Muscle of leg (tissue), 16 donors: ENCODE data around the gene FRMPD4. TPM values are rescaled to one million over a fixed set of nuclear protein-coding genes. Genes with fewer than 3 reads are reported as not detected.

Experiments used
- DNase-seq: peaks from one replicate; pipeline ENCODE4 v3.0.0; 2013
- H3K27ac ChIP-seq: one replicate; pipeline ENCODE4 v1.5.1; 2013; ENCODE audit warnings: mild to moderate bottlenecking, low read length, control low read depth
- H3K27me3 ChIP-seq: one replicate; pipeline ENCODE4 v1.6.1; 2013; ENCODE audit warnings: low read length; ENCODE audit not compliant: control insufficient read depth, insufficient read depth
- H3K36me3 ChIP-seq: one replicate; pipeline ENCODE4 v1.6.1; 2013; ENCODE audit warnings: low read length; ENCODE audit not compliant: control insufficient read depth, insufficient read depth
- H3K4me1 ChIP-seq: one replicate; pipeline ENCODE4 v1.6.1; 2013; ENCODE audit warnings: low read length; ENCODE audit not compliant: control insufficient read depth, insufficient read depth
- H3K4me3 ChIP-seq: one replicate; pipeline ENCODE4 v1.5.1; 2013; ENCODE audit warnings: low read length, control low read depth
- H3K9me3 ChIP-seq: replicated peaks from 2 replicates; pipeline ENCODE4 v1.6.1; 2013; ENCODE audit warnings: low read depth, low read length; ENCODE audit not compliant: control insufficient read depth
- WGBS: methylation state at CpG from one replicate; pipeline ENCODE4 v1.1.5; 2013; ENCODE audit warnings: missing lambda C conversion rate; ENCODE audit not compliant: insufficient coverage; 5-methylcytosine and 5-hydroxymethylcytosine counted together
- long read RNA-seq, 11 donors: transcript quantifications; one replicate each; lab custom pipeline, GENCODE V29; 2026
- polyA plus RNA-seq, 8 donors: library from polyadenylated mRNA; unstranded; fragments of 120-200 nt; gene quantifications; one replicate each; pipeline versions ENCODE4 v1.2.1 to v1.2.3, GENCODE V29; 2013; ENCODE audit warnings: inconsistent platforms in 1 of 8, low replicate concordance in 1 of 8; ENCODE audit not compliant: insufficient read length in 8 of 8, insufficient read depth in 1 of 8
- total RNA-seq: library from RNA; stranded (reverse); fragments of 120-200 nt; gene quantifications from one replicate; pipeline ENCODE4 v1.2.4, GENCODE V29; 2013

Gene FRMPD4
- total RNA-seq = 0.75 TPM
- polyA plus RNA-seq = 1 to 10 TPM in 1 of 8 donors, under 1 TPM in 7; 0.34 to 1.2 (median 0.62) TPM
- long read RNA-seq, donor 1 = 0 reads
- long read RNA-seq, donor 2 = 0 reads
- long read RNA-seq, donor 3 = 0 reads
- long read RNA-seq, donor 4 = 0 reads
- long read RNA-seq, donor 5 = 0 reads
- long read RNA-seq, donor 6 = 0 reads
- long read RNA-seq, donor 7 = 0 reads
- long read RNA-seq, donor 8 = 0 reads
- long read RNA-seq, donor 9 = 0 reads
- long read RNA-seq, donor 10, partial matches to known transcripts = 0 of 1 reads
- long read RNA-seq, donor 10, other reads (novel, unspliced or antisense) = 0 of 1 reads
- long read RNA-seq, donor 11 = 0 reads

GRCh38 chrX:12138361-12139313 is at the start of gene FRMPD4:
Gene FRMPD4, plus strand, starts transcription at chrX:12138473. Its CDS starts 499 bp downstream, at chrX:12138972.
- Histone ChIP-seq H3K27ac (no peak within 1 kb of the TSS), H3K27me3 (peaks cover 45% of the 10 kb centered on the region), H3K4me1 (no peaks in the 10 kb centered on the region), H3K36me3 (no peaks in the 10 kb centered on the region), H3K9me3 (no peaks in the 10 kb centered on the region), H3K4me3 (peak within 1 kb of the TSS; percentile 13)
- DNase-seq = peak; percentile 15
- 15% methylated on average over 65 of the region's 80 CpGs for WGBS

GRCh38 chrX:12089740-12090139 is 48.5 kb upstream of the FRMPD4 start:
- DNase-seq = no peak
- WGBS = no CpG with 5 or more reads among the region's 1 CpG
- Histone ChIP-seq H3K27me3 (peaks cover 12% of the 10 kb centered on the region), H3K4me1 (no peaks in the 10 kb centered on the region), H3K4me3 (no peak overlapping the region), H3K27ac (no peak overlapping the region), H3K36me3 (no peaks in the 10 kb centered on the region), H3K9me3 (no peaks in the 10 kb centered on the region)

- no peak overlapping the region for H3K27ac ChIP-seq
- no CpG with 5 or more reads among the region's 2 CpGs for WGBS
- H3K27me3 ChIP-seq = peaks cover 4% of the 10 kb centered on the region
- no peaks in the 10 kb centered on the region for H3K4me1 ChIP-seq
- H3K36me3 ChIP-seq = no peaks in the 10 kb centered on the region
- H3K9me3 ChIP-seq = no peaks in the 10 kb centered on the region
- H3K4me3 ChIP-seq = no peak overlapping the region
- no peak for DNase-seq
These were observed 25.0 kb upstream of the FRMPD4 start for GRCh38 chrX:12113321-12113720.

GRCh38 chrX:12115377-12115776 is 22.9 kb upstream of the FRMPD4 start:
- H3K4me1 ChIP-seq = no peaks in the 10 kb centered on the region
- no peak for DNase-seq
- WGBS = no CpG with 5 or more reads among the region's 2 CpGs
- no peaks in the 10 kb centered on the region for H3K9me3 ChIP-seq
- no peaks in the 10 kb centered on the region for H3K36me3 ChIP-seq
- no peak overlapping the region for H3K4me3 ChIP-seq
- H3K27ac ChIP-seq = no peak overlapping the region
- H3K27me3 ChIP-seq = peaks cover 6% of the 10 kb centered on the region

GRCh38 chrX:12118134-12118533 is 20.1 kb upstream of the FRMPD4 start:
- 100% methylated on average over 1 of the region's 3 CpGs for WGBS
- Histone ChIP-seq H3K27me3 (peaks cover 6% of the 10 kb centered on the region), H3K4me1 (no peaks in the 10 kb centered on the region), H3K27ac (no peak overlapping the region), H3K36me3 (no peaks in the 10 kb centered on the region), H3K9me3 (no peaks in the 10 kb centered on the region), H3K4me3 (no peak overlapping the region)
- DNase-seq = no peak

GRCh38 chrX:12128017-12128416 is 10.3 kb upstream of the FRMPD4 start:
- Histone ChIP-seq H3K4me1 (no peaks in the 10 kb centered on the region), H3K27me3 (no peaks in the 10 kb centered on the region), H3K27ac (no peak overlapping the region), H3K4me3 (no peak overlapping the region), H3K36me3 (no peaks in the 10 kb centered on the region), H3K9me3 (peaks cover 8% of the 10 kb centered on the region)
- no peak for DNase-seq
- WGBS = 83% methylated on average over 1 of the region's 3 CpGs

- Histone ChIP-seq H3K9me3 (no peaks in the 10 kb centered on the region), H3K27ac (no peak overlapping the region), H3K36me3 (no peaks in the 10 kb centered on the region), H3K4me3 (peak overlapping the region; percentile 13), H3K27me3 (peaks cover 47% of the 10 kb centered on the region), H3K4me1 (no peaks in the 10 kb centered on the region)
- 20% methylated on average over 19 of the region's 24 CpGs for WGBS
- DNase-seq = peak; percentile 12
These were observed 317 bp upstream of the FRMPD4 start for GRCh38 chrX:12137951-12138360.

GRCh38 chrX:12139934-12140611 is 1.8 kb downstream of the FRMPD4 start:
- Histone ChIP-seq H3K4me3 (no peak overlapping the region), H3K4me1 (no peaks in the 10 kb centered on the region), H3K27ac (no peak overlapping the region), H3K36me3 (no peaks in the 10 kb centered on the region), H3K9me3 (no peaks in the 10 kb centered on the region), H3K27me3 (peaks cover 42% of the 10 kb centered on the region)
- DNase-seq = no peak
- 40% methylated on average over 1 of the region's 4 CpGs for WGBS

GRCh38 chrX:12141511-12141910 is 3.2 kb downstream of the FRMPD4 start:
- H3K36me3 ChIP-seq = no peaks in the 10 kb centered on the region
- no peaks in the 10 kb centered on the region for H3K4me1 ChIP-seq
- no CpG with 5 or more reads among the region's 3 CpGs for WGBS
- no peak for DNase-seq
- H3K27ac ChIP-seq = no peak overlapping the region
- peaks cover 34% of the 10 kb centered on the region for H3K27me3 ChIP-seq
- H3K9me3 ChIP-seq = no peaks in the 10 kb centered on the region
- no peak overlapping the region for H3K4me3 ChIP-seq

GRCh38 chrX:12142661-12143060 is 4.4 kb downstream of the FRMPD4 start:
- Histone ChIP-seq H3K27me3 (peaks cover 28% of the 10 kb centered on the region), H3K27ac (no peak overlapping the region), H3K4me1 (no peaks in the 10 kb centered on the region), H3K36me3 (no peaks in the 10 kb centered on the region), H3K9me3 (no peaks in the 10 kb centered on the region), H3K4me3 (no peak overlapping the region)
- WGBS = no CpG with 5 or more reads among the region's 4 CpGs
- no peak for DNase-seq
